ENCODE data around the gene ARHGAP26.

DNA sequence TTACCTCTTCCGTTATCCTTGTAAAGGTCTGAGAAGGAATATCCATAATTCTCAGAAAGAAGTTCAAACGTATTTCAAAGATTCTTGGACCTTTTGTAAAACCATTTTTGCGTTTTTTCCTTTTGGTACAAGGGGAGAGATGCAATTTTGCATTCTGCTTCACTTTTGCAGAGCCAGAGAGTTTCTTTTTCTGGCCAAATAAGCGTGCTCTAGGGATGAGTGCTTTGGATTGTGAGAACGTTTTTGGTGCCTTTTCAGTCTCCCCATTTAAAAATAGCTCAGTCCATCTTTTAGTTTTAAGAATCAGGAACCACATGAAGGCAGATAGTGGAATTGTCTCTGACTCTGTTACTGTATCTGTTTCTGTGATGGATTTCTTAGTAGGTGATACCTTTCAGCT is 1.5 kb downstream of the ARHGAP26 start:
- TF ChIP-seq, protein P1, sequence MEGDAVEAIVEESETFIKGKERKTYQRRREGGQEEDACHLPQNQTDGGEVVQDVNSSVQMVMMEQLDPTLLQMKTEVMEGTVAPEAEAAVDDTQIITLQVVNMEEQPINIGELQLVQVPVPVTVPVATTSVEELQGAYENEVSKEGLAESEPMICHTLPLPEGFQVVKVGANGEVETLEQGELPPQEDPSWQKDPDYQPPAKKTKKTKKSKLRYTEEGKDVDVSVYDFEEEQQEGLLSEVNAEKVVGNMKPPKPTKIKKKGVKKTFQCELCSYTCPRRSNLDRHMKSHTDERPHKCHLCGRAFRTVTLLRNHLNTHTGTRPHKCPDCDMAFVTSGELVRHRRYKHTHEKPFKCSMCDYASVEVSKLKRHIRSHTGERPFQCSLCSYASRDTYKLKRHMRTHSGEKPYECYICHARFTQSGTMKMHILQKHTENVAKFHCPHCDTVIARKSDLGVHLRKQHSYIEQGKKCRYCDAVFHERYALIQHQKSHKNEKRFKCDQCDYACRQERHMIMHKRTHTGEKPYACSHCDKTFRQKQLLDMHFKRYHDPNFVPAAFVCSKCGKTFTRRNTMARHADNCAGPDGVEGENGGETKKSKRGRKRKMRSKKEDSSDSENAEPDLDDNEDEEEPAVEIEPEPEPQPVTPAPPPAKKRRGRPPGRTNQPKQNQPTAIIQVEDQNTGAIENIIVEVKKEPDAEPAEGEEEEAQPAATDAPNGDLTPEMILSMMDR (IDR thresholded peaks at IDR 0.05) = no peak
- TF ChIP-seq POLR2A (IDR thresholded peaks at IDR 0.05) = no peak
